GM23338 (cell line): Measurements from ENCODE around the gene FCN1.

Source experiments
- CREB1 ChIP-seq: fragments of 250-450 bp; sonication (Bioruptor Pico); IDR thresholded peaks from 2 replicates; pipeline ENCODE4 v1.5.0; 2020; ENCODE audit warnings: low read depth, mild to moderate bottlenecking, moderate library complexity
- ETS1 ChIP-seq: IDR thresholded peaks from 2 replicates; pipeline ENCODE4 v1.6.1; 2016; ENCODE audit warnings: antibody characterized with exemption
- EZH2 ChIP-seq: fragments of 200-600 bp; sonication (generic); IDR thresholded peaks from one replicate; pipeline ENCODE4 v1.8.0; 2017; ENCODE audit warnings: antibody characterized with exemption, mild to moderate bottlenecking, low read depth; ENCODE audit not compliant: unreplicated experiment
- EZH2phosphoT487 ChIP-seq: fragments of 200-600 bp; sonication (generic); IDR thresholded peaks from one replicate; pipeline ENCODE4 v1.8.1; 2018; ENCODE audit warnings: antibody characterized with exemption; ENCODE audit not compliant: unreplicated experiment
- JUNB ChIP-seq: IDR thresholded peaks from one replicate; pipeline ENCODE4 v1.6.1; 2016; ENCODE audit warnings: antibody characterized with exemption; ENCODE audit not compliant: unreplicated experiment
- NANOG ChIP-seq: IDR thresholded peaks from 2 replicates; pipeline ENCODE4 v1.6.1; 2016; ENCODE audit warnings: antibody characterized with exemption, borderline replicate concordance
- POLR2AphosphoS5 ChIP-seq: IDR thresholded peaks from 2 replicates; pipeline ENCODE4 v1.6.1; 2016; ENCODE audit warnings: antibody characterized with exemption, low read depth
- ZNF114 ChIP-seq: fragments of 250-450 bp; sonication (Bioruptor Pico); IDR thresholded peaks from 2 replicates; pipeline ENCODE4 v1.5.0; 2020; ENCODE audit warnings: mild to moderate bottlenecking, moderate library complexity
- TF ChIP-seq, protein P1 (sequence below), 2 experiments: fragments of 200-600 bp in 1 of 2; sonication (generic) in 1 of 2; conservative IDR thresholded peaks; 2 replicates each; pipeline versions ENCODE4 v1.5.1 to v1.6.1; 2016 to 2017; ENCODE audit warnings: antibody characterized with exemption in 2 of 2, low read depth in 2 of 2, mild to moderate bottlenecking in 2 of 2, moderate library complexity in 1 of 2
- TF ChIP-seq, protein P2 (sequence below): IDR thresholded peaks from one replicate; pipeline ENCODE4 v1.6.1; 2018; ENCODE audit warnings: antibody characterized with exemption; ENCODE audit not compliant: unreplicated experiment
- TF ChIP-seq, protein P3 (sequence below): fragments of 250-450 bp; sonication (Bioruptor Pico); IDR thresholded peaks from 2 replicates; pipeline ENCODE4 v1.5.0; 2020; ENCODE audit warnings: mild to moderate bottlenecking, moderate library complexity

- TF ChIP-seq, protein P1, sequence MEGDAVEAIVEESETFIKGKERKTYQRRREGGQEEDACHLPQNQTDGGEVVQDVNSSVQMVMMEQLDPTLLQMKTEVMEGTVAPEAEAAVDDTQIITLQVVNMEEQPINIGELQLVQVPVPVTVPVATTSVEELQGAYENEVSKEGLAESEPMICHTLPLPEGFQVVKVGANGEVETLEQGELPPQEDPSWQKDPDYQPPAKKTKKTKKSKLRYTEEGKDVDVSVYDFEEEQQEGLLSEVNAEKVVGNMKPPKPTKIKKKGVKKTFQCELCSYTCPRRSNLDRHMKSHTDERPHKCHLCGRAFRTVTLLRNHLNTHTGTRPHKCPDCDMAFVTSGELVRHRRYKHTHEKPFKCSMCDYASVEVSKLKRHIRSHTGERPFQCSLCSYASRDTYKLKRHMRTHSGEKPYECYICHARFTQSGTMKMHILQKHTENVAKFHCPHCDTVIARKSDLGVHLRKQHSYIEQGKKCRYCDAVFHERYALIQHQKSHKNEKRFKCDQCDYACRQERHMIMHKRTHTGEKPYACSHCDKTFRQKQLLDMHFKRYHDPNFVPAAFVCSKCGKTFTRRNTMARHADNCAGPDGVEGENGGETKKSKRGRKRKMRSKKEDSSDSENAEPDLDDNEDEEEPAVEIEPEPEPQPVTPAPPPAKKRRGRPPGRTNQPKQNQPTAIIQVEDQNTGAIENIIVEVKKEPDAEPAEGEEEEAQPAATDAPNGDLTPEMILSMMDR (conservative IDR thresholded peaks at IDR 0.05; ENCODE audit: low read depth in 2 of 2), result no peak
- no peak for TF ChIP-seq EZH2phosphoT487
- TF ChIP-seq, protein P2, sequence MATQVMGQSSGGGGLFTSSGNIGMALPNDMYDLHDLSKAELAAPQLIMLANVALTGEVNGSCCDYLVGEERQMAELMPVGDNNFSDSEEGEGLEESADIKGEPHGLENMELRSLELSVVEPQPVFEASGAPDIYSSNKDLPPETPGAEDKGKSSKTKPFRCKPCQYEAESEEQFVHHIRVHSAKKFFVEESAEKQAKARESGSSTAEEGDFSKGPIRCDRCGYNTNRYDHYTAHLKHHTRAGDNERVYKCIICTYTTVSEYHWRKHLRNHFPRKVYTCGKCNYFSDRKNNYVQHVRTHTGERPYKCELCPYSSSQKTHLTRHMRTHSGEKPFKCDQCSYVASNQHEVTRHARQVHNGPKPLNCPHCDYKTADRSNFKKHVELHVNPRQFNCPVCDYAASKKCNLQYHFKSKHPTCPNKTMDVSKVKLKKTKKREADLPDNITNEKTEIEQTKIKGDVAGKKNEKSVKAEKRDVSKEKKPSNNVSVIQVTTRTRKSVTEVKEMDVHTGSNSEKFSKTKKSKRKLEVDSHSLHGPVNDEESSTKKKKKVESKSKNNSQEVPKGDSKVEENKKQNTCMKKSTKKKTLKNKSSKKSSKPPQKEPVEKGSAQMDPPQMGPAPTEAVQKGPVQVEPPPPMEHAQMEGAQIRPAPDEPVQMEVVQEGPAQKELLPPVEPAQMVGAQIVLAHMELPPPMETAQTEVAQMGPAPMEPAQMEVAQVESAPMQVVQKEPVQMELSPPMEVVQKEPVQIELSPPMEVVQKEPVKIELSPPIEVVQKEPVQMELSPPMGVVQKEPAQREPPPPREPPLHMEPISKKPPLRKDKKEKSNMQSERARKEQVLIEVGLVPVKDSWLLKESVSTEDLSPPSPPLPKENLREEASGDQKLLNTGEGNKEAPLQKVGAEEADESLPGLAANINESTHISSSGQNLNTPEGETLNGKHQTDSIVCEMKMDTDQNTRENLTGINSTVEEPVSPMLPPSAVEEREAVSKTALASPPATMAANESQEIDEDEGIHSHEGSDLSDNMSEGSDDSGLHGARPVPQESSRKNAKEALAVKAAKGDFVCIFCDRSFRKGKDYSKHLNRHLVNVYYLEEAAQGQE, result no peak
- no peak for TF ChIP-seq EZH2
- TF ChIP-seq ZNF114, result no peak
- no peak for TF ChIP-seq POLR2AphosphoS5
- TF ChIP-seq NANOG, result no peak
- TF ChIP-seq JUNB, result no peak
- no peak for TF ChIP-seq ETS1
- no peak for TF ChIP-seq CREB1
- TF ChIP-seq, protein P3, sequence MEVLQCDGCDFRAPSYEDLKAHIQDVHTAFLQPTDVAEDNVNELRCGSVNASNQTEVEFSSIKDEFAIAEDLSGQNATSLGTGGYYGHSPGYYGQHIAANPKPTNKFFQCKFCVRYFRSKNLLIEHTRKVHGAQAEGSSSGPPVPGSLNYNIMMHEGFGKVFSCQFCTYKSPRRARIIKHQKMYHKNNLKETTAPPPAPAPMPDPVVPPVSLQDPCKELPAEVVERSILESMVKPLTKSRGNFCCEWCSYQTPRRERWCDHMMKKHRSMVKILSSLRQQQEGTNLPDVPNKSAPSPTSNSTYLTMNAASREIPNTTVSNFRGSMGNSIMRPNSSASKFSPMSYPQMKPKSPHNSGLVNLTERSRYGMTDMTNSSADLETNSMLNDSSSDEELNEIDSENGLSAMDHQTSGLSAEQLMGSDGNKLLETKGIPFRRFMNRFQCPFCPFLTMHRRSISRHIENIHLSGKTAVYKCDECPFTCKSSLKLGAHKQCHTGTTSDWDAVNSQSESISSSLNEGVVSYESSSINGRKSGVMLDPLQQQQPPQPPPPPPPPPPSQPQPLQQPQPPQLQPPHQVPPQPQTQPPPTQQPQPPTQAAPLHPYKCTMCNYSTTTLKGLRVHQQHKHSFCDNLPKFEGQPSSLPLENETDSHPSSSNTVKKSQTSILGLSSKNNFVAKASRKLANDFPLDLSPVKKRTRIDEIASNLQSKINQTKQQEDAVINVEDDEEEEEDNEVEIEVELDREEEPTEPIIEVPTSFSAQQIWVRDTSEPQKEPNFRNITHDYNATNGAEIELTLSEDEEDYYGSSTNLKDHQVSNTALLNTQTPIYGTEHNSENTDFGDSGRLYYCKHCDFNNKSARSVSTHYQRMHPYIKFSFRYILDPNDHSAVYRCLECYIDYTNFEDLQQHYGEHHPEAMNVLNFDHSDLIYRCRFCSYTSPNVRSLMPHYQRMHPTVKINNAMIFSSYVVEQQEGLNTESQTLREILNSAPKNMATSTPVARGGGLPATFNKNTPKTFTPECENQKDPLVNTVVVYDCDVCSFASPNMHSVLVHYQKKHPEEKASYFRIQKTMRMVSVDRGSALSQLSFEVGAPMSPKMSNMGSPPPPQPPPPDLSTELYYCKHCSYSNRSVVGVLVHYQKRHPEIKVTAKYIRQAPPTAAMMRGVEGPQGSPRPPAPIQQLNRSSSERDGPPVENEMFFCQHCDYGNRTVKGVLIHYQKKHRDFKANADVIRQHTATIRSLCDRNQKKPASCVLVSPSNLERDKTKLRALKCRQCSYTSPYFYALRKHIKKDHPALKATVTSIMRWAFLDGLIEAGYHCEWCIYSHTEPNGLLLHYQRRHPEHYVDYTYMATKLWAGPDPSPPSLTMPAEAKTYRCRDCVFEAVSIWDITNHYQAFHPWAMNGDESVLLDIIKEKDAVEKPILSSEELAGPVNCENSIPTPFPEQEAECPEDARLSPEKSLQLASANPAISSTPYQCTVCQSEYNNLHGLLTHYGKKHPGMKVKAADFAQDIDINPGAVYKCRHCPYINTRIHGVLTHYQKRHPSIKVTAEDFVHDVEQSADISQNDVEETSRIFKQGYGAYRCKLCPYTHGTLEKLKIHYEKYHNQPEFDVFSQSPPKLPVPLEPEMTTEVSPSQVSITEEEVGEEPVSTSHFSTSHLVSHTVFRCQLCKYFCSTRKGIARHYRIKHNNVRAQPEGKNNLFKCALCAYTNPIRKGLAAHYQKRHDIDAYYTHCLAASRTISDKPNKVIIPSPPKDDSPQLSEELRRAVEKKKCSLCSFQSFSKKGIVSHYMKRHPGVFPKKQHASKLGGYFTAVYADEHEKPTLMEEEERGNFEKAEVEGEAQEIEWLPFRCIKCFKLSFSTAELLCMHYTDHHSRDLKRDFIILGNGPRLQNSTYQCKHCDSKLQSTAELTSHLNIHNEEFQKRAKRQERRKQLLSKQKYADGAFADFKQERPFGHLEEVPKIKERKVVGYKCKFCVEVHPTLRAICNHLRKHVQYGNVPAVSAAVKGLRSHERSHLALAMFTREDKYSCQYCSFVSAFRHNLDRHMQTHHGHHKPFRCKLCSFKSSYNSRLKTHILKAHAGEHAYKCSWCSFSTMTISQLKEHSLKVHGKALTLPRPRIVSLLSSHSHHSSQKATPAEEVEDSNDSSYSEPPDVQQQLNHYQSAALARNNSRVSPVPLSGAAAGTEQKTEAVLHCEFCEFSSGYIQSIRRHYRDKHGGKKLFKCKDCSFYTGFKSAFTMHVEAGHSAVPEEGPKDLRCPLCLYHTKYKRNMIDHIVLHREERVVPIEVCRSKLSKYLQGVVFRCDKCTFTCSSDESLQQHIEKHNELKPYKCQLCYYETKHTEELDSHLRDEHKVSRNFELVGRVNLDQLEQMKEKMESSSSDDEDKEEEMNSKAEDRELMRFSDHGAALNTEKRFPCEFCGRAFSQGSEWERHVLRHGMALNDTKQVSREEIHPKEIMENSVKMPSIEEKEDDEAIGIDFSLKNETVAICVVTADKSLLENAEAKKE, result no peak
These were observed 49.6 kb downstream of the FCN1 start for GRCh38 chr9:134867917-134868750.
